GM23338 (cell line): ENCODE results near the gene FANCC. TPM values are rescaled to one million over a fixed set of nuclear protein-coding genes. Genes with fewer than 3 reads are reported as not detected.

ENCODE experiments used
- EZH2 ChIP-seq: fragments of 200-600 bp; sonication (generic); IDR thresholded peaks from one replicate; pipeline ENCODE4 v1.8.0; 2017; ENCODE audit warnings: antibody characterized with exemption, mild to moderate bottlenecking, low read depth; ENCODE audit not compliant: unreplicated experiment
- EZH2phosphoT487 ChIP-seq: fragments of 200-600 bp; sonication (generic); IDR thresholded peaks from one replicate; pipeline ENCODE4 v1.8.1; 2018; ENCODE audit warnings: antibody characterized with exemption; ENCODE audit not compliant: unreplicated experiment
- JUNB ChIP-seq: IDR thresholded peaks from one replicate; pipeline ENCODE4 v1.6.1; 2016; ENCODE audit warnings: antibody characterized with exemption; ENCODE audit not compliant: unreplicated experiment
- NANOG ChIP-seq: IDR thresholded peaks from 2 replicates; pipeline ENCODE4 v1.6.1; 2016; ENCODE audit warnings: antibody characterized with exemption, borderline replicate concordance
- POLR2AphosphoS5 ChIP-seq: IDR thresholded peaks from 2 replicates; pipeline ENCODE4 v1.6.1; 2016; ENCODE audit warnings: antibody characterized with exemption, low read depth
- ZNF114 ChIP-seq: fragments of 250-450 bp; sonication (Bioruptor Pico); IDR thresholded peaks from 2 replicates; pipeline ENCODE4 v1.5.0; 2020; ENCODE audit warnings: mild to moderate bottlenecking, moderate library complexity
- ZNF331 ChIP-seq: fragments of 250-450 bp; sonication (Bioruptor Pico); IDR thresholded peaks from 2 replicates; pipeline ENCODE4 v1.5.0; 2020; ENCODE audit warnings: low read depth, mild to moderate bottlenecking, moderate library complexity
- ZNF462 ChIP-seq: fragments of 250-450 bp; sonication (Bioruptor Pico); IDR thresholded peaks from 2 replicates; pipeline ENCODE4 v1.5.0; 2020; ENCODE audit warnings: mild to moderate bottlenecking, moderate library complexity
- polyA plus RNA-seq: library from polyadenylated mRNA; unstranded; fragments of >200 nt; fragmentation: Nextera tagmentation; extraction: Ambion mirVana; gene quantifications from 2 replicates; pipeline ENCODE4 v1.2.1, GENCODE V29; 2016
- total RNA-seq: library from RNA; depleted of rRNA; stranded (reverse); fragments of >200 nt; shearing (Covaris generic); gene quantifications from 2 replicates; pipeline ENCODE4 v1.2.3, GENCODE V29; 2014
- TF ChIP-seq, protein P1 (sequence below), 2 experiments: fragments of 200-600 bp in 1 of 2; sonication (generic) in 1 of 2; conservative IDR thresholded peaks; 2 replicates each; pipeline versions ENCODE4 v1.5.1 to v1.6.1; 2016 to 2017; ENCODE audit warnings: antibody characterized with exemption in 2 of 2, low read depth in 2 of 2, mild to moderate bottlenecking in 2 of 2, moderate library complexity in 1 of 2

FANCC gene
- total and polyA plus RNA-seq, 2 experiments from 2014 or later, result 7.8 to 18.1 TPM

DNA sequence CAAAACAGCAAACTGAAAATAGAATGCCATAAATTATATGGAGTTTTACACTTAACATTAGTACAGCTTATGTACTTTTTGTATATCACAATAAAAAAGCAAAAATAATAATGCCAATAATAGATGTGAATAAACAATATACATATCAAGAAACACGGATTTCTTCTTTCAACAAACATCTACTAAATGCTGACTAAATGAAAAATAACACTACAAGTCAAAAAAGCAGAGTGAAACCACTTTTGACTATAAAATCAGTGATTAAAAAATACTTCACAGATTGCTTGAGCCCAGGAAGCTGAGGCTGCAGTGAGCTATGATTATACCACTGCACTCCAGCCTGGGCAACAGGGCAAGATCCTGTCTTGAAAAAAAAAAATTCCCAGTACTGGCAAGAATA is 32.2 kb downstream of the FANCC start (continued):
- no peak for TF ChIP-seq ZNF462 (CRISPR knock-in tag)
- TF ChIP-seq EZH2phosphoT487, result no peak
- TF ChIP-seq ZNF114 (CRISPR knock-in tag), result no peak
- no peak for TF ChIP-seq EZH2
- no peak for TF ChIP-seq ZNF331 (CRISPR knock-in tag)
- TF ChIP-seq NANOG, result no peak
- TF ChIP-seq, protein P1, sequence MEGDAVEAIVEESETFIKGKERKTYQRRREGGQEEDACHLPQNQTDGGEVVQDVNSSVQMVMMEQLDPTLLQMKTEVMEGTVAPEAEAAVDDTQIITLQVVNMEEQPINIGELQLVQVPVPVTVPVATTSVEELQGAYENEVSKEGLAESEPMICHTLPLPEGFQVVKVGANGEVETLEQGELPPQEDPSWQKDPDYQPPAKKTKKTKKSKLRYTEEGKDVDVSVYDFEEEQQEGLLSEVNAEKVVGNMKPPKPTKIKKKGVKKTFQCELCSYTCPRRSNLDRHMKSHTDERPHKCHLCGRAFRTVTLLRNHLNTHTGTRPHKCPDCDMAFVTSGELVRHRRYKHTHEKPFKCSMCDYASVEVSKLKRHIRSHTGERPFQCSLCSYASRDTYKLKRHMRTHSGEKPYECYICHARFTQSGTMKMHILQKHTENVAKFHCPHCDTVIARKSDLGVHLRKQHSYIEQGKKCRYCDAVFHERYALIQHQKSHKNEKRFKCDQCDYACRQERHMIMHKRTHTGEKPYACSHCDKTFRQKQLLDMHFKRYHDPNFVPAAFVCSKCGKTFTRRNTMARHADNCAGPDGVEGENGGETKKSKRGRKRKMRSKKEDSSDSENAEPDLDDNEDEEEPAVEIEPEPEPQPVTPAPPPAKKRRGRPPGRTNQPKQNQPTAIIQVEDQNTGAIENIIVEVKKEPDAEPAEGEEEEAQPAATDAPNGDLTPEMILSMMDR (conservative IDR thresholded peaks at IDR 0.05; ENCODE audit: low read depth in 2 of 2), result no peak
- no peak for TF ChIP-seq JUNB
- no peak for TF ChIP-seq POLR2AphosphoS5
